Astrocyte (in vitro differentiated cells and primary cell): ENCODE data around the gene FHIT. TPM values are rescaled to one million over a fixed set of nuclear protein-coding genes. Genes with fewer than 3 reads are reported as not detected.

Experiments
- DNase-seq: peaks from one replicate; pipeline ENCODE4 v3.0.0-alpha.2; 2010; ENCODE audit warnings: low read depth
- FAIRE-seq: peaks from 2 replicates; lab custom pipeline; 2011; peaks lifted over from hg19 to GRCh38; lab: Jason Lieb, UNC
- H2AFZ ChIP-seq: 2 replicates; pipeline ENCODE4 v1.6.0; 2012; ENCODE audit warnings: low read depth, low read length, inconsistent platforms
- H3K27ac ChIP-seq: 2 replicates; pipeline ENCODE4 v1.5.1; 2011; ENCODE audit warnings: low read depth, low read length, inconsistent platforms
- H3K27me3 ChIP-seq: 2 replicates; pipeline ENCODE4 v1.6.0; 2011; ENCODE audit warnings: low read length, inconsistent platforms; ENCODE audit not compliant: insufficient read depth
- H3K36me3 ChIP-seq: 2 replicates; pipeline ENCODE4 v1.5.1; 2011; ENCODE audit warnings: low read length, inconsistent platforms; ENCODE audit not compliant: insufficient read depth
- H3K4me1 ChIP-seq: 2 replicates; pipeline ENCODE4 v1.5.1; 2011; ENCODE audit warnings: low read length, inconsistent platforms; ENCODE audit not compliant: insufficient read depth
- H3K4me2 ChIP-seq: 2 replicates; pipeline ENCODE4 v1.6.0; 2012; ENCODE audit warnings: low read length, inconsistent platforms
- H3K4me3 ChIP-seq: 2 replicates; pipeline ENCODE4 v1.5.1; 2011; ENCODE audit warnings: low read depth, mild to moderate bottlenecking, low read length, inconsistent platforms; ENCODE audit not compliant: insufficient read depth
- H3K79me2 ChIP-seq: 2 replicates; pipeline ENCODE4 v1.6.0; 2012; ENCODE audit warnings: mild to moderate bottlenecking, low read length, inconsistent platforms; ENCODE audit not compliant: insufficient read depth
- H3K9ac ChIP-seq: 2 replicates; pipeline ENCODE4 v1.6.0; 2012; ENCODE audit warnings: mild to moderate bottlenecking, low read length, inconsistent platforms
- H3K9me3 ChIP-seq: 2 replicates; pipeline ENCODE4 v1.5.1; 2012; ENCODE audit warnings: low read depth, mild to moderate bottlenecking, low read length, inconsistent platforms; ENCODE audit not compliant: insufficient read depth
- H4K20me1 ChIP-seq: 2 replicates; pipeline ENCODE4 v1.6.0; 2012; ENCODE audit warnings: low read length, inconsistent platforms; ENCODE audit not compliant: insufficient read depth
- H3K27ac Mint-ChIP-seq: one replicate; pipeline ENCODE4 v1.8.0; 2021; ENCODE audit warnings: mild to moderate bottlenecking, mixed read lengths; ENCODE audit not compliant: unreplicated experiment
- H3K27me3 Mint-ChIP-seq: one replicate; pipeline ENCODE4 v1.8.0; 2021; ENCODE audit warnings: low read depth, mixed read lengths; ENCODE audit not compliant: unreplicated experiment
- H3K36me3 Mint-ChIP-seq: one replicate; pipeline ENCODE4 v1.8.0; 2021; ENCODE audit warnings: low read depth, mixed read lengths; ENCODE audit not compliant: unreplicated experiment
- H3K4me1 Mint-ChIP-seq: one replicate; pipeline ENCODE4 v1.8.0; 2021; ENCODE audit warnings: low read depth, mixed read lengths; ENCODE audit not compliant: unreplicated experiment
- H3K4me3 Mint-ChIP-seq: one replicate; pipeline ENCODE4 v1.8.0; 2021; ENCODE audit warnings: mild to moderate bottlenecking, moderate library complexity, mixed read lengths; ENCODE audit not compliant: unreplicated experiment
- H3K9me3 Mint-ChIP-seq: one replicate; pipeline ENCODE4 v1.8.0; 2021; ENCODE audit warnings: mild to moderate bottlenecking, mixed read lengths; ENCODE audit not compliant: unreplicated experiment
- EZH2 ChIP-seq: IDR thresholded peaks from 2 replicates; pipeline ENCODE4 v1.6.1; 2012; ENCODE audit warnings: mild to moderate bottlenecking, low read length, inconsistent platforms; ENCODE audit not compliant: insufficient read depth
- total RNA-seq: library from RNA; stranded (reverse); gene quantifications from 2 replicates; pipeline ENCODE4 v1.2.1, GENCODE V29; 2021
- TF ChIP-seq, protein P1 (sequence below): IDR thresholded peaks from 2 replicates; pipeline ENCODE4 v1.5.1; 2011; ENCODE audit warnings: low read depth, mild to moderate bottlenecking, inconsistent platforms, low read length, moderate library complexity; ENCODE audit not compliant: insufficient read depth

The FHIT gene
- total RNA-seq, 1 donor from 2014 or later, result 6.7 TPM

DNA sequence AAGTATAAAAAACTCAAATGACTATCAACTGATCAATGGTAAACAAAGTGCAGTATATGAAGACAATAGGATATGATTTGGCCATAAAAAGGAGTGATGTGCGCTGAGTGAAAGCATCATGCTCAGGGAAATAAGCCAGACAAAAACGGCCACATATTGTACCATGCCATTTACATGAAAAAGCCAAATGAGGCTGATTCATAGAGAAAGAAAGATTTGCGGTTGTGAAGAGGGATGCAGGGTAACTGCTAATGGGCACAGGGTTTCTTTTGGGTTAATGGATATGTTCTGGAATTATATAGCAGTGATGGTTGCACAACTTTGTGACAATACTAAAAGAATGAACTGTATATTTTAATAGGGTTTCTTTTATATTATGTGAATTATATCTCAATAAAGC, 1324.2 kb downstream of the FHIT start:
- H4K20me1 ChIP-seq, result no peaks in the 10 kb centered on the region
- no peak overlapping the region for H3K4me3 ChIP-seq
- no peaks in the 10 kb centered on the region for H3K9me3 Mint-ChIP-seq
- H3K4me2 ChIP-seq, result no peak overlapping the region
- H3K9ac ChIP-seq, result no peak overlapping the region
- no peaks in the 10 kb centered on the region for H3K79me2 ChIP-seq
- H3K4me3 Mint-ChIP-seq, result no peak overlapping the region
- H2AFZ ChIP-seq, result no peak overlapping the region
- no peak for DNase-seq
- peaks cover 10% of the 10 kb centered on the region for H3K27me3 Mint-ChIP-seq
- no peak overlapping the region for H3K27ac ChIP-seq
- TF ChIP-seq, protein P1, sequence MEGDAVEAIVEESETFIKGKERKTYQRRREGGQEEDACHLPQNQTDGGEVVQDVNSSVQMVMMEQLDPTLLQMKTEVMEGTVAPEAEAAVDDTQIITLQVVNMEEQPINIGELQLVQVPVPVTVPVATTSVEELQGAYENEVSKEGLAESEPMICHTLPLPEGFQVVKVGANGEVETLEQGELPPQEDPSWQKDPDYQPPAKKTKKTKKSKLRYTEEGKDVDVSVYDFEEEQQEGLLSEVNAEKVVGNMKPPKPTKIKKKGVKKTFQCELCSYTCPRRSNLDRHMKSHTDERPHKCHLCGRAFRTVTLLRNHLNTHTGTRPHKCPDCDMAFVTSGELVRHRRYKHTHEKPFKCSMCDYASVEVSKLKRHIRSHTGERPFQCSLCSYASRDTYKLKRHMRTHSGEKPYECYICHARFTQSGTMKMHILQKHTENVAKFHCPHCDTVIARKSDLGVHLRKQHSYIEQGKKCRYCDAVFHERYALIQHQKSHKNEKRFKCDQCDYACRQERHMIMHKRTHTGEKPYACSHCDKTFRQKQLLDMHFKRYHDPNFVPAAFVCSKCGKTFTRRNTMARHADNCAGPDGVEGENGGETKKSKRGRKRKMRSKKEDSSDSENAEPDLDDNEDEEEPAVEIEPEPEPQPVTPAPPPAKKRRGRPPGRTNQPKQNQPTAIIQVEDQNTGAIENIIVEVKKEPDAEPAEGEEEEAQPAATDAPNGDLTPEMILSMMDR, result no peak
- no peak for TF ChIP-seq EZH2
- H3K9me3 ChIP-seq, result no peaks in the 10 kb centered on the region
- no peaks in the 10 kb centered on the region for H3K4me1 Mint-ChIP-seq
- H3K4me1 ChIP-seq, result no peaks in the 10 kb centered on the region
- peaks cover 2% of the 10 kb centered on the region for H3K36me3 Mint-ChIP-seq
- H3K27me3 ChIP-seq, result no peaks in the 10 kb centered on the region
- FAIRE-seq, result no peak
- H3K27ac Mint-ChIP-seq, result no peak overlapping the region
- H3K36me3 ChIP-seq, result no peaks in the 10 kb centered on the region

DNA sequence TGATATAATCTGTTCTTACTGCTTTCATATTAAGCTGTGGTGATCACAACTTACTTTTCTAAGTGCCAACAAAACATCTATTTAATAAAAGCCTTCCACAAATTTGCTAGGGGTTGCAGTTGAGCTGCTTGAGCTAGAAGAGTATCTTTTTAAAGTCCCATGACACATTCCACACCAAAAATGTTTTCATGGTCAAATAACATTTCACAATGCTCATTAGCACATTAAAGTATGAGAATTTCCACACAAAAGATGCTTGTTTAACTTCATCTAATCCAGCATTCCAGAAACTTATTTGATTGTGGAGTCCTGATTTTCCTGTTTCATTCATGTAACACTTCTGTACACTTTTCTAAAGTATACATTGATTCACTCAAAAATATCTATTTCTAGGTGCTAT, 1325.3 kb downstream of the FHIT start:
- Mint-ChIP-seq H3K4me1 (no peaks in the 10 kb centered on the region), H3K9me3 (no peaks in the 10 kb centered on the region), H3K36me3 (peaks cover 2% of the 10 kb centered on the region), H3K27ac (no peak overlapping the region), H3K4me3 (no peak overlapping the region), H3K27me3 (peaks cover 10% of the 10 kb centered on the region)
- H3K4me3 ChIP-seq, result no peak overlapping the region
- no peak for FAIRE-seq
- H3K27ac ChIP-seq, result no peak overlapping the region
- H2AFZ ChIP-seq, result no peak overlapping the region
- H3K4me1 ChIP-seq, result no peaks in the 10 kb centered on the region
- no peaks in the 10 kb centered on the region for H3K9me3 ChIP-seq
- no peak overlapping the region for H3K9ac ChIP-seq
- H3K36me3 ChIP-seq, result no peaks in the 10 kb centered on the region
- TF ChIP-seq, protein P1, result no peak
- TF ChIP-seq EZH2, result no peak
- no peak for DNase-seq
- H3K79me2 ChIP-seq, result no peaks in the 10 kb centered on the region
- no peak overlapping the region for H3K4me2 ChIP-seq
- H3K27me3 ChIP-seq, result no peaks in the 10 kb centered on the region
- H4K20me1 ChIP-seq, result no peaks in the 10 kb centered on the region

DNA sequence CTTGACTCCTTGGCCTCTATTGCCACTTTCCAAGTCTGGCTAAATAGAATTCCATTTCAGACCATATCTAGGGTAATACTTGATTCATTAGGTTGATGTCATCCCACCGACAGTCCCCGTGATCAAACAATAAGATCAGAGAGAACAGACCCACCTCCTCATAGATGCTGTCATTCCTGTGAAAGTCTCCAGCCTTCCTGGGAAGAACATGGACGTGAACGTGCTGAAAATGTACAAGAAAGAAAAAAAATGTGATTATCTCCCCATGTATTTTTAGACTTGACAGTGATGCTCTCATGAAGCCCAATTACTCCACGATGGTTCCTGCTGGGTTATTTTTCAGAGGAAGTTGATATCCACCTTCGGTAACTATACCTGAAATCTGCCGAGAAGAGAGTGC, 1329.1 kb downstream of the FHIT start:
- Mint-ChIP-seq H3K27ac (no peak overlapping the region), H3K4me1 (no peaks in the 10 kb centered on the region), H3K36me3 (no peaks in the 10 kb centered on the region), H3K4me3 (no peak overlapping the region), H3K9me3 (no peaks in the 10 kb centered on the region), H3K27me3 (peaks cover 6% of the 10 kb centered on the region)
- no peaks in the 10 kb centered on the region for H3K27me3 ChIP-seq
- no peaks in the 10 kb centered on the region for H4K20me1 ChIP-seq
- TF ChIP-seq, protein P1, result no peak
- no peak for TF ChIP-seq EZH2
- no peak overlapping the region for H3K4me3 ChIP-seq
- no peaks in the 10 kb centered on the region for H3K4me1 ChIP-seq
- no peaks in the 10 kb centered on the region for H3K36me3 ChIP-seq
- no peak for DNase-seq
- no peak for FAIRE-seq
- H3K9ac ChIP-seq, result no peak overlapping the region
- no peak overlapping the region for H3K4me2 ChIP-seq
- no peaks in the 10 kb centered on the region for H3K79me2 ChIP-seq
- no peak overlapping the region for H2AFZ ChIP-seq
- H3K9me3 ChIP-seq, result no peaks in the 10 kb centered on the region
- H3K27ac ChIP-seq, result no peak overlapping the region
